K562 (cell line): ENCODE results near the gene NRXN3.

Experiments used
- CHD7 ChIP-seq: fragments of 200-600 bp; sonication (generic); IDR thresholded peaks from one replicate; pipeline ENCODE4 v1.6.1; 2012; ENCODE audit warnings: mild to moderate bottlenecking, low read depth, low read length, inconsistent platforms
- E2F1 ChIP-seq: sonication (generic); formaldehyde crosslinking; IDR thresholded peaks from 2 replicates; pipeline ENCODE4 v1.8.1; 2023; ENCODE audit warnings: mild to moderate bottlenecking, missing genetic modification reagents, moderate library complexity
- FOXM1 ChIP-seq, 2 experiments: fragments of 450-650 bp in 1 of 2; sonication (generic) in 1 of 2; formaldehyde crosslinking in 1 of 2; IDR thresholded peaks; 2 replicates each; pipeline versions ENCODE4 v1.6.1 to v1.9.0; 2017 to 2022; ENCODE audit warnings: low read depth in 2 of 2, mild to moderate bottlenecking in 2 of 2, missing genetic modification reagents in 1 of 2, moderate library complexity in 1 of 2
- RAD51 ChIP-seq: fragments of 450-650 bp; IDR thresholded peaks from 2 replicates; pipeline ENCODE4 v1.7.1; 2016; ENCODE audit warnings: low read depth, mild to moderate bottlenecking, borderline replicate concordance
- TAF7 ChIP-seq: fragments of 450-650 bp; IDR thresholded peaks from 2 replicates; pipeline ENCODE4 v1.6.1; 2016; ENCODE audit warnings: missing genetic modification characterization, missing compliant biosample characterization
- USF2 ChIP-seq: sonication (generic); formaldehyde crosslinking; IDR thresholded peaks from 2 replicates; pipeline ENCODE4 v1.5.0; 2020; ENCODE audit warnings: missing genetic modification reagents

GRCh38 chr14:78989221-78989620 is 819.0 kb downstream of the NRXN3 start:
- TF ChIP-seq TAF7 (tag) (no peak), RAD51 (no peak), USF2 (CRISPR knock-in tag) (no peak), CHD7 (no peak), E2F1 (no peak), FOXM1 (IDR thresholded peaks at IDR 0.05; ENCODE audit: low read depth) (no peak), FOXM1 (CRISPR knock-in tag; IDR thresholded peaks at IDR 0.05; ENCODE audit: low read depth) (no peak)
